Nephron progenitor cell (in vitro differentiated cells): ENCODE data around the gene MYBPC1.
A peak's percentile ranks its signal among the peaks of the same experiment; 100 is the strongest.
"Not testable (repeated sequence)": the region's sequence is repeated elsewhere in the genome, so short reads cannot be mapped to it uniquely, and the experiment has no call there.

Experiments
- DNase-seq: peaks from one replicate; pipeline ENCODE4 v3.0.0; 2021
- H3K27ac Mint-ChIP-seq: 2 replicates; pipeline ENCODE4 v1.8.0; 2021; ENCODE audit warnings: mild to moderate bottlenecking, moderate library complexity, mixed read lengths
- H3K27me3 Mint-ChIP-seq: 2 replicates; pipeline ENCODE4 v1.8.0; 2021; ENCODE audit warnings: mild to moderate bottlenecking, low read depth, mixed read lengths; ENCODE audit not compliant: poor library complexity
- H3K36me3 Mint-ChIP-seq: 2 replicates; pipeline ENCODE4 v1.8.0; 2021; ENCODE audit warnings: low read depth, mixed read lengths
- H3K4me1 Mint-ChIP-seq: 2 replicates; pipeline ENCODE4 v1.8.0; 2021; ENCODE audit warnings: mixed read lengths
- H3K4me3 Mint-ChIP-seq: 2 replicates; pipeline ENCODE4 v1.8.0; 2021; ENCODE audit warnings: mild to moderate bottlenecking, moderate library complexity, mixed read lengths
- H3K9me3 Mint-ChIP-seq: 2 replicates; pipeline ENCODE4 v1.8.0; 2021; ENCODE audit warnings: mild to moderate bottlenecking, moderate library complexity, mixed read lengths
- TF ChIP-seq, protein P1 (sequence below): fragments of 200-600 bp; sonication (generic); IDR thresholded peaks from 2 replicates; pipeline ENCODE4 v1.5.0; 2021; ENCODE audit warnings: antibody characterized with exemption

Gene MYBPC1, protein sequence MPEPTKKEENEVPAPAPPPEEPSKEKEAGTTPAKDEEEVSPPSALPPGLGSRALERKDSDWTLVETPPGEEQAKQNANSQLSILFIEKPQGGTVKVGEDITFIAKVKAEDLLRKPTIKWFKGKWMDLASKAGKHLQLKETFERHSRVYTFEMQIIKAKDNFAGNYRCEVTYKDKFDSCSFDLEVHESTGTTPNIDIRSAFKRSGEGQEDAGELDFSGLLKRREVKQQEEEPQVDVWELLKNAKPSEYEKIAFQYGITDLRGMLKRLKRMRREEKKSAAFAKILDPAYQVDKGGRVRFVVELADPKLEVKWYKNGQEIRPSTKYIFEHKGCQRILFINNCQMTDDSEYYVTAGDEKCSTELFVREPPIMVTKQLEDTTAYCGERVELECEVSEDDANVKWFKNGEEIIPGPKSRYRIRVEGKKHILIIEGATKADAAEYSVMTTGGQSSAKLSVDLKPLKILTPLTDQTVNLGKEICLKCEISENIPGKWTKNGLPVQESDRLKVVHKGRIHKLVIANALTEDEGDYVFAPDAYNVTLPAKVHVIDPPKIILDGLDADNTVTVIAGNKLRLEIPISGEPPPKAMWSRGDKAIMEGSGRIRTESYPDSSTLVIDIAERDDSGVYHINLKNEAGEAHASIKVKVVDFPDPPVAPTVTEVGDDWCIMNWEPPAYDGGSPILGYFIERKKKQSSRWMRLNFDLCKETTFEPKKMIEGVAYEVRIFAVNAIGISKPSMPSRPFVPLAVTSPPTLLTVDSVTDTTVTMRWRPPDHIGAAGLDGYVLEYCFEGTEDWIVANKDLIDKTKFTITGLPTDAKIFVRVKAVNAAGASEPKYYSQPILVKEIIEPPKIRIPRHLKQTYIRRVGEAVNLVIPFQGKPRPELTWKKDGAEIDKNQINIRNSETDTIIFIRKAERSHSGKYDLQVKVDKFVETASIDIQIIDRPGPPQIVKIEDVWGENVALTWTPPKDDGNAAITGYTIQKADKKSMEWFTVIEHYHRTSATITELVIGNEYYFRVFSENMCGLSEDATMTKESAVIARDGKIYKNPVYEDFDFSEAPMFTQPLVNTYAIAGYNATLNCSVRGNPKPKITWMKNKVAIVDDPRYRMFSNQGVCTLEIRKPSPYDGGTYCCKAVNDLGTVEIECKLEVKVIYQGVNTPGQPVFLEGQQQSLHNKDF

DNA sequence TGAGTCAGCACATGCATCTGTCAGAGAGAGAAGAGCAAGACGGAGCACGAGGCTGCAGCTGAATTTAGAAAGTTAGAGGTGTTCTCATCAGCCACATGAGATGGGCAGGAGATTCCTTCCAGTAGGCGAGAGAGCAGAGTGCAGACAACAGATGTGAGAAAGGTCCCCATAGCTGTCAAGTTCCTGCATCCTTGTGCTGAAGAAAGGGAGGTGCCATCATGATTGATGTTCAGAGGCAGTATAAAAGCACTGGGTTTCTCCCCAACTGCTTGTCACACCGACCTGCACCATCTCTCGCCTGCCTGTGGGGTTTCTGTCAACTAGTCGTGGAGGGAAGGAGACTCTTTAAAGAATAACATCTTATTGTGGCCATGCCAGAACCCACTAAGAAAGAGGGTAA lies at the start of gene MYBPC1:
TSS of gene MYBPC1 (plus strand) at position 272 of the 400 bp plus-strand sequence. CDS start at position 372, 100 bp downstream.
- DNase-seq: peak; percentile 21
- no peaks in the 10 kb centered on the region for H3K9me3 Mint-ChIP-seq

DNA sequence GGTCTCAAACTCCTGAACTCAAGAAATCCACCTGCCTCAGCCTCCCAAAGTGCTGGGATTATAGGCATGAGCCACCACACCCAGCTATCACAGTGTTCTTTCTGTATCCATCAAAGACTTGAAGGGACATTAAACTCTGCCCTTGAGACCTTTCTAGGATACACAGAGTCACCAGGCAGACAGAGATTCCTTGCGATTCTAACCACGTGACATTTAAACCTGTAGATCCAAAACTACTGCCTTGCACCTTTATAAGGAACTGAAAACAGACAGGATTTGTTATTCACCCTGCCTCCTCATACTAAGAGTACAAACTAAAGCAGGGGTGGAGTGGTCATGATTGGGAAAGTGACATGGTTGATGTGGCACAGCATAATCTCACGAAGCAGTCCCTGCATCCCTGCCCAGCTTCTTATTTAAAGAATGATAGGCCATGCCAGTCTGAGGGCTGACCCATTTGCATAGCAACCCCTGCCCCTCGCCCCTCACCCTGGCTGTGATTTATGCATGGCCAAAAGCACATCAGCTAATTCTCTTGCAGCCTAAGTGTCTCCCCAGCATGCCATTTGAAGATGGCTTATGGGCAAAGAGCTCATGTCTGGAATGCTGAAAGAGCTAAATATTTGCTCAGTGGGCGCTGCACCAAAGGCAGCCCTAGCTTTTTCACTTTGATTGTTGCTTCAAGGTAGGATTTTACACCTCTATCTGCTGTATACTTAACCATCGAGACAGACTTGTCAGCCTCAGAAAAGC lies 43.2 kb upstream of the MYBPC1 start:
- TF ChIP-seq, protein P1, sequence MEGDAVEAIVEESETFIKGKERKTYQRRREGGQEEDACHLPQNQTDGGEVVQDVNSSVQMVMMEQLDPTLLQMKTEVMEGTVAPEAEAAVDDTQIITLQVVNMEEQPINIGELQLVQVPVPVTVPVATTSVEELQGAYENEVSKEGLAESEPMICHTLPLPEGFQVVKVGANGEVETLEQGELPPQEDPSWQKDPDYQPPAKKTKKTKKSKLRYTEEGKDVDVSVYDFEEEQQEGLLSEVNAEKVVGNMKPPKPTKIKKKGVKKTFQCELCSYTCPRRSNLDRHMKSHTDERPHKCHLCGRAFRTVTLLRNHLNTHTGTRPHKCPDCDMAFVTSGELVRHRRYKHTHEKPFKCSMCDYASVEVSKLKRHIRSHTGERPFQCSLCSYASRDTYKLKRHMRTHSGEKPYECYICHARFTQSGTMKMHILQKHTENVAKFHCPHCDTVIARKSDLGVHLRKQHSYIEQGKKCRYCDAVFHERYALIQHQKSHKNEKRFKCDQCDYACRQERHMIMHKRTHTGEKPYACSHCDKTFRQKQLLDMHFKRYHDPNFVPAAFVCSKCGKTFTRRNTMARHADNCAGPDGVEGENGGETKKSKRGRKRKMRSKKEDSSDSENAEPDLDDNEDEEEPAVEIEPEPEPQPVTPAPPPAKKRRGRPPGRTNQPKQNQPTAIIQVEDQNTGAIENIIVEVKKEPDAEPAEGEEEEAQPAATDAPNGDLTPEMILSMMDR: no peak
- H3K27ac Mint-ChIP-seq: no peak overlapping the region
- DNase-seq: no peak
- H3K27me3 Mint-ChIP-seq: peaks cover 9% of the 10 kb centered on the region
- no peaks in the 10 kb centered on the region for H3K36me3 Mint-ChIP-seq
- H3K9me3 Mint-ChIP-seq: peaks cover 17% of the 10 kb centered on the region
- peaks cover 5% of the 10 kb centered on the region for H3K4me1 Mint-ChIP-seq
- no peak overlapping the region for H3K4me3 Mint-ChIP-seq

More for the DNA sequence above, at the start of gene MYBPC1:
- peaks cover 8% of the 10 kb centered on the region for H3K4me1 Mint-ChIP-seq
- H3K36me3 Mint-ChIP-seq: no peaks in the 10 kb centered on the region
- no peak within 1 kb of the TSS for H3K27ac Mint-ChIP-seq
- TF ChIP-seq, protein P1: no peak
- H3K27me3 Mint-ChIP-seq: peaks cover 6% of the 10 kb centered on the region
- H3K4me3 Mint-ChIP-seq: no peak within 1 kb of the TSS

DNA sequence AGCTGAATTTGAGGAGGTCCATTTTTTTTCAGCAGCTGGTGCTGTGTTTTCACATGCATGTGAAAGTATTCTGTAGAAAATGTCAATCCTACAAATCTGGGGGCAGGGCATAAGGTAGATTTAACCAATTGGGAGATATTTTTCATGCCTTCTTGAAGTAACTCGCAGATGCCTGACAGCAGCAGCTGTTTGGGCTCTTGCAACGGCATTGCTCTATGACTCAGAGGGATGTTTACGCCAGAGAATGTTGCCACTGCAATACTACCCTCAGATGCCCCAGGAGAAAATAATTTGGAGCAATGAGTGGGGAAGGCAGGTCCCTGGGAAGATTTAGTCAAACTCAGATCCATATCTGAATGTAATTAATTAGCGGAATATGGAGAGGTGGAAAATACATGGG lies 42.5 kb upstream of the MYBPC1 start:
- DNase-seq: no peak
- peaks cover 11% of the 10 kb centered on the region for H3K9me3 Mint-ChIP-seq
- no peaks in the 10 kb centered on the region for H3K36me3 Mint-ChIP-seq
- H3K27ac Mint-ChIP-seq: no peak overlapping the region
- no peak overlapping the region for H3K4me3 Mint-ChIP-seq
- H3K27me3 Mint-ChIP-seq: peaks cover 6% of the 10 kb centered on the region
- H3K4me1 Mint-ChIP-seq: peaks cover 5% of the 10 kb centered on the region
- TF ChIP-seq, protein P1: no peak

DNA sequence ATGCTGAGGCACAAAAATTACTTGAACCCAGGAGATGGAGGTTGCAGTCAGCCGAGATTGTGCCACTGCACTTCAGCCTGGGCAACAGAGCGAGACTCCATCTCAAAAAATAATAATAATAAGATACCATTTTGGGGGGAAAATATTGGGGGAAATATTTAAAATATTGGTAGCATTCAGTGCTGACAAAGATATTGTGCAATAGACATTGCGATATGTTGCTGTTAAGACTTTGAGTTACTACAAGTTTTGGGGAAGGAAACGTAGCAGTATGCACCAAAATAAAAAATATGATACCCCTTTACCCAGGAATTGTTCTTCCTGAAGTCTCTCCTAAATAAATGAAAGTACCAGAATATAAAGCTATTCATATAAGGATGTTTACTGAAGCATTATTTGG lies 37.7 kb upstream of the MYBPC1 start:
- no peak overlapping the region for H3K27ac Mint-ChIP-seq
- H3K36me3 Mint-ChIP-seq: no peaks in the 10 kb centered on the region
- TF ChIP-seq, protein P1: no peak
- peaks cover 12% of the 10 kb centered on the region for H3K27me3 Mint-ChIP-seq
- H3K9me3 Mint-ChIP-seq: peaks cover 10% of the 10 kb centered on the region
- H3K4me3 Mint-ChIP-seq: no peak overlapping the region
- no peak for DNase-seq
- peaks cover 4% of the 10 kb centered on the region for H3K4me1 Mint-ChIP-seq

DNA sequence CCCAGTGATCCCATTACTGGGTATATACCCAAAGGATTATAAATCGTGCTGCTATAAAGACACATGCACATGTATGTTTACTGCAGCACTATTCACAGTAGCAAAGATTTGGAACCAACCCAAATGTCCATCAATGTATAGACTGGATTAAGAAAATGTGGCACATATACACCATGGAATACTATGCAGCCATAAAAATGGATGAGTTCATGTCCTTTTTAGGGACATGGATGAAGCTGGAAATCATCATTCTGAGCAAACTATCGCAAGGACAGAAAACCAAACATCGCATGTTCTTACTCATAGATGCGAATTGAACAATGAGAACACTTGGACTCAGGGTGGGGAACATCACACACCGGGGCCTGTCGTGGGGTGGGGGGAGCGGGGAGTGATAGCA lies 36.0 kb upstream of the MYBPC1 start:
- not testable (repeated sequence) for H3K9me3 Mint-ChIP-seq, H3K36me3 Mint-ChIP-seq, H3K4me1 Mint-ChIP-seq, H3K4me3 Mint-ChIP-seq, DNase-seq, H3K27ac Mint-ChIP-seq
- peaks cover 17% of the 10 kb centered on the region for H3K27me3 Mint-ChIP-seq
